PFSK-1 (cell line): ENCODE data around the gene HCST.

Experiments
- FOXP2 ChIP-seq: optimal IDR thresholded peaks from 2 replicates; pipeline ENCODE3; 2011; ENCODE audit warnings: borderline replicate concordance, control low read depth, inconsistent platforms; ENCODE audit not compliant: insufficient read depth; ENCODE audit errors: extremely low read length, extremely low read depth
- POLR2AphosphoS5 ChIP-seq: IDR thresholded peaks from 2 replicates; pipeline ENCODE4 v1.6.1; 2012; ENCODE audit warnings: low read depth, mild to moderate bottlenecking, control low read depth, low read length, moderate library complexity
- REST ChIP-seq, 2 experiments: IDR thresholded peaks; 2 replicates each; pipeline versions ENCODE4 v1.6.1 to v1.8.0; 2011 to 2012; ENCODE audit warnings: low read depth in 2 of 2, low read length in 2 of 2, control low read depth in 1 of 2, inconsistent platforms in 1 of 2, mild to moderate bottlenecking in 1 of 2, moderate library complexity in 1 of 2; ENCODE audit not compliant: insufficient read depth in 1 of 2
- SIN3A ChIP-seq: IDR thresholded peaks from 2 replicates; pipeline ENCODE4 v1.6.1; 2012; ENCODE audit warnings: mild to moderate bottlenecking, low read length, moderate library complexity, borderline replicate concordance; ENCODE audit not compliant: insufficient read depth
- TAF1 ChIP-seq: IDR thresholded peaks from 2 replicates; pipeline ENCODE4 v1.6.1; 2012; ENCODE audit warnings: low read length, control low read depth, borderline replicate concordance; ENCODE audit not compliant: insufficient read depth

HCST gene

GRCh38 chr19:35860436-35860817, 41.9 kb upstream of the HCST start:
- no peak for TF ChIP-seq SIN3A
- TF ChIP-seq POLR2AphosphoS5 = no peak
- no peak for TF ChIP-seq TAF1
- TF ChIP-seq REST (IDR thresholded peaks at IDR 0.05; ENCODE audit: insufficient read depth in 1 of 2, low read depth in 2 of 2, low read length in 2 of 2) = no peak
- TF ChIP-seq FOXP2 = no peak

DNA sequence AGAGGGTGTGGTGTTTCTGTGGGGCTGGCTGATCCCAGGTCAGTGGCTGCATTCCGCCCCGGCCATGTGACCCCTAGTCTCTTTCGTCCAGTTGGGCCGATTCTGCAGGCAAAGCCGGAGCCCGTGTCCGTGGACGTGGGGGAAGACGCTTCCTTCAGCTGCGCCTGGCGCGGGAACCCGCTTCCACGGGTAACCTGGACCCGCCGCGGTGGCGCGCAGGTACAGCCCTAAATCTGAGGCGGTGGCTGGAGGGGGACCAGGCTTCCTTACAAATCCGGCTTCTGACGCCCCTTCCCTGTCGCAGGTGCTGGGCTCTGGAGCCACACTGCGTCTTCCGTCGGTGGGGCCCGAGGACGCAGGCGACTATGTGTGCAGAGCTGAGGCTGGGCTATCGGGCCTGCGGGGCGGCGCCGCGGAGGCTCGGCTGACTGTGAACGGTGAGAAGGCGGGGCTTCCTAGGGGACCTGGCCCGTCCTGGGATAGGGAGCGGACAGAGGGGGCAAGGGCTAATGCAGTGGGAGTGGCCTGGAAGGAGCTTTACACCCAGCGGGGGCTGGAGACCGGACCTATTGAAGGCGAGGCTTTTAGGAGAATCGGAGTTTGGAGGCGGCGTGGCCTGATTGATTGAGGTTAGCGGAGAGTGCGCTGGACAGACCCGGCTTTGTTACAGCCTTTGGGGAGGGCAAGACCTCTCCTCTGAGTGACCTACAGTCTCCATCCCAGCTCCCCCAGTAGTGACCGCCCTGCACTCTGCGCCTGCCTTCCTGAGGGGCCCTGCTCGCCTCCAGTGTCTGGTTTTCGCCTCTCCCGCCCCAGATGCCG, 41.3 kb upstream of the HCST start:
- TF ChIP-seq SIN3A = no peak
- no peak for TF ChIP-seq TAF1
- no peak for TF ChIP-seq POLR2AphosphoS5
- TF ChIP-seq FOXP2 = no peak
- TF ChIP-seq REST (IDR thresholded peaks at IDR 0.05; ENCODE audit: insufficient read depth in 1 of 2, low read depth in 2 of 2, low read length in 2 of 2) = no peak

GRCh38 chr19:35861640-35862160, 40.6 kb upstream of the HCST start:
- TF ChIP-seq FOXP2 (no peak), POLR2AphosphoS5 (no peak), REST (IDR thresholded peaks at IDR 0.05; ENCODE audit: insufficient read depth in 1 of 2, low read depth in 2 of 2, low read length in 2 of 2) (no peak), TAF1 (no peak)

DNA sequence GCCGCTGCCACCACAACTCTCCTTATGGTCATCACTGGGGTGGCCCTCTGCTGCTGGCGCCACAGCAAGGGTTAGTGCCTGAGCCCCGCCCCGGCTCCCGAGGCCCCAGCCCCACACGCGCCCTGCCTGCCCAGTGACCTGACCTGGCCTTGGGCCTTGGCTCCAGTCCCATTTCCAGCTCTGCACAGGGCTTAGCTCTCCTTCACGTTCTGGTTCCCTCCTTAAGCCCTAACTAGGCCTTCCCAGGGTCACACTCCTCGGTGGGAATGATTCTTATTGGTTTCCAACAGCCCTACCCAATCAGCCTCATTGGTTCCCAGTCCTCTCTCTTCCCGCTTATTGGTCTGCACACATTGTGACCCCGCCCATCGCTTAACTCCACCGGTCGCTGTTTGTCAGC, 39.8 kb upstream of the HCST start:
- TF ChIP-seq REST (IDR thresholded peaks at IDR 0.05; ENCODE audit: insufficient read depth in 1 of 2, low read depth in 2 of 2, low read length in 2 of 2) (no peak), POLR2AphosphoS5 (no peak), SIN3A (no peak), FOXP2 (no peak), TAF1 (no peak)

DNA sequence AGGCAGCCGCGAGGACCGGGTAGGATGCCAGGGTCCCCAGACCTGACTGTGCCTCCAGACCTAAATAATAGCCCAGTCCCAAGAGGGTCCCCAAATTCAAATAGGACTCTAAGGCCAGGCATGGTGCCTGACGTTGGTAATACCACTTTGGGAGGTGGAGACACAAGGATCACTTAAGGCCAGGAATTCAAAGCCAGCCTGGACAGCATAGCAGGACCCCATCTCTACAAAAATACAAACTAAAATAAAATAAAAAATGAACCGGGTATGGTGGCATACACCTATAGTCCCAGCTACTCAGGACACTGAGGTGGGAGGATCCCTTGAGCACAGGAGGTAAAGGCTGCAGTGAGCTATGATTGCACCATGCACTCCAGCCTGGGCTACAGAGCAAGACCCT, 39.3 kb upstream of the HCST start:
- no peak for TF ChIP-seq TAF1
- no peak for TF ChIP-seq REST (IDR thresholded peaks at IDR 0.05; ENCODE audit: insufficient read depth in 1 of 2, low read depth in 2 of 2, low read length in 2 of 2)
- TF ChIP-seq SIN3A = no peak
- no peak for TF ChIP-seq POLR2AphosphoS5
- TF ChIP-seq FOXP2 = no peak
